GM19324 (cell line): ENCODE results near the gene KLHL40.
"Not testable (repeated sequence)": the region's sequence is repeated elsewhere in the genome, so short reads cannot be mapped to it uniquely, and the experiment has no call there.

Experiments used
- ATAC-seq: cut with Tn5 transposase; IDR thresholded peaks from one replicate; pipeline ENCODE4 v1.9.1; 2021; ENCODE audit warnings: mild to moderate bottlenecking, moderate library complexity; ENCODE audit not compliant: unreplicated experiment, low FRiP score

KLHL40 gene

GRCh38 chr3:42714171-42714852 is 29.0 kb downstream of the KLHL40 start:
- ATAC-seq: no peak

- ATAC-seq: no peak
These were observed 32.0 kb downstream of the KLHL40 start for GRCh38 chr3:42717306-42717705.

- no peak for ATAC-seq
These were observed 33.0 kb downstream of the KLHL40 start for GRCh38 chr3:42718338-42718737.

- ATAC-seq: no peak
These were observed 33.7 kb downstream of the KLHL40 start for GRCh38 chr3:42719002-42719401.

GRCh38 chr3:42720126-42720525 is 34.8 kb downstream of the KLHL40 start:
- no peak for ATAC-seq

GRCh38 chr3:42721690-42722089 is 36.4 kb downstream of the KLHL40 start:
- no peak for ATAC-seq

- not testable (repeated sequence) for ATAC-seq
These were observed 37.1 kb downstream of the KLHL40 start for GRCh38 chr3:42722442-42722841.

- no peak for ATAC-seq
These were observed 37.9 kb downstream of the KLHL40 start for GRCh38 chr3:42723219-42723618.

GRCh38 chr3:42725454-42725853 is 40.1 kb downstream of the KLHL40 start:
- ATAC-seq: no peak

- ATAC-seq: no peak
These were observed 42.7 kb downstream of the KLHL40 start for GRCh38 chr3:42728056-42728455.

- ATAC-seq: no peak
These were observed 43.5 kb downstream of the KLHL40 start for GRCh38 chr3:42728668-42729364.

GRCh38 chr3:42729404-42730145 is 44.2 kb downstream of the KLHL40 start:
- no peak for ATAC-seq

GRCh38 chr3:42730294-42730693 is 45.0 kb downstream of the KLHL40 start:
- ATAC-seq: no peak

- no peak for ATAC-seq
These were observed 45.5 kb downstream of the KLHL40 start for GRCh38 chr3:42730706-42731420.

GRCh38 chr3:42731476-42732195 is 46.3 kb downstream of the KLHL40 start:
- no peak for ATAC-seq

GRCh38 chr3:42732196-42732828 is 47.0 kb downstream of the KLHL40 start:
- ATAC-seq: no peak

GRCh38 chr3:42732829-42733459 is 47.6 kb downstream of the KLHL40 start:
- no peak for ATAC-seq

- no peak for ATAC-seq
These were observed 48.3 kb downstream of the KLHL40 start for GRCh38 chr3:42733501-42734262.
